Measurements from ENCODE around the gene KRT6B.

- TF ChIP-seq EZH2 (IDR thresholded peaks at IDR 0.05; ENCODE audit: borderline replicate concordance, low read depth, low read length, severe bottlenecking) (no peak), CTCF (IDR thresholded peaks at IDR 0.05; ENCODE audit: extremely low read depth in 1 of 2, insufficient read depth in 1 of 2, low read depth in 1 of 2, low read length in 2 of 2) (no peak), POLR2A (IDR thresholded peaks at IDR 0.05; ENCODE audit: low read depth, low read length) (no peak), MYC (IDR thresholded peaks at IDR 0.05; ENCODE audit: low read depth, low read length) (no peak), POLR2AphosphoS5 (IDR thresholded peaks at IDR 0.05; ENCODE audit: insufficient read depth, low read depth, low read length) (no peak), GATA2 (IDR thresholded peaks at IDR 0.05; ENCODE audit: insufficient read depth, insufficient read length, low read depth, low read length) (no peak)
Observed at GRCh38 chr12:52458861-52459260, 6.9 kb upstream of the KRT6B start.
